Right atrium auricular region (tissue), 2 donors: ENCODE measurements around the gene CNPY1. TPM values are rescaled to one million over a fixed set of nuclear protein-coding genes. Genes with fewer than 3 reads are reported as not detected.
A peak's percentile ranks its signal among the peaks of the same experiment; 100 is the strongest.

ENCODE experiments used
- DNase-seq: peaks from one replicate; pipeline ENCODE4 v3.0.0-alpha.2; 2019; ENCODE audit warnings: low spot score
- H3K27ac ChIP-seq, 2 donors: fragments of 200-600 bp; sonication (generic); 1 replicate in 1 of 2; 2 replicates in 1 of 2; pipeline ENCODE4 v1.5.1; 2016 to 2019
- H3K27me3 ChIP-seq, 2 donors: fragments of 200-600 bp; sonication (generic); one replicate each; pipeline versions ENCODE4 v1.5.1 to v1.6.0; 2017 to 2019
- H3K36me3 ChIP-seq: fragments of 200-600 bp; sonication (generic); one replicate; pipeline ENCODE4 v1.5.1; 2016
- H3K4me1 ChIP-seq, 2 donors: fragments of 200-600 bp; sonication (generic); one replicate each; pipeline versions ENCODE4 v1.5.1 to v1.6.0; 2017 to 2019
- H3K4me3 ChIP-seq, 2 donors: fragments of 200-600 bp; sonication (generic); 1 replicate in 1 of 2; 2 replicates in 1 of 2; pipeline ENCODE4 v1.5.1; 2017 to 2019; ENCODE audit warnings: mild to moderate bottlenecking in 1 of 2, moderate library complexity in 1 of 2
- H3K9me3 ChIP-seq, 2 donors: fragments of 200-600 bp; sonication (generic); one replicate each; pipeline ENCODE4 v1.5.1; 2019
- CTCF ChIP-seq, 2 donors: fragments of 200-600 bp; sonication (generic); IDR thresholded peaks; one replicate each; pipeline ENCODE4 v1.5.1; 2019; ENCODE audit warnings: antibody characterized with exemption in 2 of 2
- total RNA-seq, 2 donors: library from RNA; depleted of rRNA; stranded (reverse); fragments of >200 nt; gene quantifications; one replicate each; pipeline ENCODE4 v1.1.0, GENCODE V29; 2016

The CNPY1 gene
- total RNA-seq, 2 donors from 2014 or later, result not detected

GRCh38 chr7:155533120-155533826 is 13.1 kb downstream of the CNPY1 start:
- Histone ChIP-seq H3K27me3 (peaks cover 11 to 22% of the 10 kb centered on the region in 2 donors), H3K9me3 (no peaks in the 10 kb centered on the region), H3K4me3 (peak overlapping the region in 1 of 2 donors; percentile 34), H3K4me1 (peaks cover 0 to 13% of the 10 kb centered on the region in 2 donors), H3K27ac (no peak overlapping the region), H3K36me3 (no peaks in the 10 kb centered on the region)
- DNase-seq, result no peak
- TF ChIP-seq CTCF (IDR thresholded peaks at IDR 0.05), result no peak

- peaks cover 11 to 22% of the 10 kb centered on the region in 2 donors for H3K27me3 ChIP-seq
- no peaks in the 10 kb centered on the region for H3K9me3 ChIP-seq
- no peak for DNase-seq
- no peaks in the 10 kb centered on the region for H3K36me3 ChIP-seq
- no peak overlapping the region for H3K27ac ChIP-seq
- peaks cover 0 to 13% of the 10 kb centered on the region in 2 donors for H3K4me1 ChIP-seq
- peak overlapping the region in 1 of 2 donors; percentile 34 for H3K4me3 ChIP-seq
- no peak for TF ChIP-seq CTCF (IDR thresholded peaks at IDR 0.05)
Measured at GRCh38 chr7:155532792-155533119, 13.6 kb downstream of the CNPY1 start.

DNA sequence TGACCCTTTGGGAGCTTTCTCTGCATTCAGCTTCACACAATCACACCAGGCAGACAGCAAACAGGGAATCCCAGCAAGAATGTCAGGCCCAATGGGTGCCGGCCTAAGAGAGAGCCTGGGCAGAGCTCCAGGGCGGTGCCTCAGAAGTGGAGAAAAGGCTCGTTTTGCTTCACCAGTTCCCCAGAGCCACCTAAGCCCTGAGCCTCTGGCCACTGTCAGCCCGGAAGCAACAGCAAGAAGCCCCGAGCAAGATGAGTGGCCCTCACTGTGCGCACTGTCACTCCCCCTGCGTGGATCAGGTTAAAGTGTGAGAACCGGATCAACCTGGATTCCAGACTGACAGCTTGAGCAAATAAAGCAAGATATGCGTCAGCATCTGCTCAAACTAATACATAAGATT is 14.7 kb downstream of the CNPY1 start:
- Histone ChIP-seq H3K4me3 (no peak overlapping the region), H3K4me1 (peaks cover 0 to 13% of the 10 kb centered on the region in 2 donors), H3K36me3 (no peaks in the 10 kb centered on the region), H3K9me3 (no peaks in the 10 kb centered on the region), H3K27me3 (peaks cover 11 to 22% of the 10 kb centered on the region in 2 donors), H3K27ac (no peak overlapping the region)
- DNase-seq, result no peak
- TF ChIP-seq CTCF (IDR thresholded peaks at IDR 0.05), result no peak

GRCh38 chr7:155530601-155531000 is 15.8 kb downstream of the CNPY1 start:
- TF ChIP-seq CTCF (IDR thresholded peaks at IDR 0.05), result no peak
- Histone ChIP-seq H3K4me3 (no peak overlapping the region), H3K27ac (no peak overlapping the region), H3K9me3 (no peaks in the 10 kb centered on the region), H3K4me1 (peaks cover 0 to 13% of the 10 kb centered on the region in 2 donors), H3K36me3 (no peaks in the 10 kb centered on the region), H3K27me3 (peaks cover 11 to 22% of the 10 kb centered on the region in 2 donors)
- DNase-seq, result no peak

DNA sequence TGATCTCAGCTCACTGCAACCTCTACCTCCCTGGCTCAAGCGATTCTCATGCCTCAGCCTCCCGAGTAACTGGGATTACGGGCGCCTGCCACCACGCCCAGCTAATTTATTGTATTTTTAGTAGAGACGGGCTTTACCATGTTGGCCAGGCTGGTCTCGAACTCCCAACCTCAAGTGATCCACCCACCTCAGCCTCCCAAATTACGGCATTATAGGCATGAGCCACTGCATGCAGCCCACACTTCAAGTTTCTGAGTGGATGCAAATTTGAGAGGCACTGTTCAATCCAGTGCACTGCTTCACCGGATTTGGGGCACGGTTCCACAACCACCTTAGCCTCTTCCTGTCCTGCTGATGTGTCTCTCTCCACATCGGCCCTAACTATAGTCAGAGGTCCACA is 16.5 kb downstream of the CNPY1 start:
- TF ChIP-seq CTCF (IDR thresholded peaks at IDR 0.05), result no peak

GRCh38 chr7:155529346-155529745 is 17.0 kb downstream of the CNPY1 start:
- no peak for TF ChIP-seq CTCF (IDR thresholded peaks at IDR 0.05)
- H3K27me3 ChIP-seq, result peaks cover 11 to 22% of the 10 kb centered on the region in 2 donors
- H3K36me3 ChIP-seq, result no peaks in the 10 kb centered on the region
- H3K4me3 ChIP-seq, result no peak overlapping the region
- DNase-seq, result no peak
- peaks cover 0 to 13% of the 10 kb centered on the region in 2 donors for H3K4me1 ChIP-seq
- no peaks in the 10 kb centered on the region for H3K9me3 ChIP-seq
- H3K27ac ChIP-seq, result no peak overlapping the region

More for the DNA sequence above, 16.5 kb downstream of the CNPY1 start:
- H3K9me3 ChIP-seq, result no peaks in the 10 kb centered on the region
- no peak overlapping the region for H3K4me3 ChIP-seq
- H3K27me3 ChIP-seq, result peaks cover 11 to 22% of the 10 kb centered on the region in 2 donors
- no peaks in the 10 kb centered on the region for H3K36me3 ChIP-seq
- no peak for DNase-seq
- peaks cover 0 to 13% of the 10 kb centered on the region in 2 donors for H3K4me1 ChIP-seq
- H3K27ac ChIP-seq, result no peak overlapping the region
